Osteoblast (primary cell): ENCODE measurements around the gene GRM7. TPM values are rescaled to one million over a fixed set of nuclear protein-coding genes. Genes with fewer than 3 reads are reported as not detected.

Experiments used
- DNase-seq: peaks from one replicate; pipeline ENCODE4 v3.0.0; 2011; ENCODE audit warnings: low spot score, mixed read lengths; ENCODE audit not compliant: insufficient read length; ENCODE audit errors: missing footprints
- H2AFZ ChIP-seq: 2 replicates; pipeline ENCODE4 v1.6.0; 2011; ENCODE audit warnings: mild to moderate bottlenecking, low read length
- H3K27ac ChIP-seq: 2 replicates; pipeline ENCODE4 v1.5.1; 2011; ENCODE audit warnings: mild to moderate bottlenecking, low read depth, low read length, moderate library complexity
- H3K27me3 ChIP-seq: 2 replicates; pipeline ENCODE4 v1.6.0; 2012; ENCODE audit warnings: mild to moderate bottlenecking, control low read depth, inconsistent platforms, low read length, moderate library complexity; ENCODE audit not compliant: insufficient read depth
- H3K36me3 ChIP-seq: 2 replicates; pipeline ENCODE4 v1.5.1; 2011; ENCODE audit warnings: mild to moderate bottlenecking, low read length, control low read depth, moderate library complexity; ENCODE audit not compliant: insufficient read depth
- H3K4me1 ChIP-seq: 2 replicates; pipeline ENCODE4 v1.5.1; 2011; ENCODE audit warnings: mild to moderate bottlenecking, low read length, control low read depth, moderate library complexity; ENCODE audit not compliant: insufficient read depth
- H3K4me2 ChIP-seq: 2 replicates; pipeline ENCODE4 v1.6.0; 2011; ENCODE audit warnings: mild to moderate bottlenecking, low read length; ENCODE audit not compliant: insufficient read depth
- H3K4me3 ChIP-seq: fragments of 200-600 bp; sonication (generic); 3 replicates; pipeline ENCODE4 v1.5.1; 2012; ENCODE audit warnings: mild to moderate bottlenecking, low read length, inconsistent platforms; ENCODE audit not compliant: insufficient read depth
- H3K79me2 ChIP-seq: 2 replicates; pipeline ENCODE4 v1.6.0; 2012; ENCODE audit warnings: mild to moderate bottlenecking, low read length, control low read depth, inconsistent platforms; ENCODE audit not compliant: insufficient read depth
- H3K9me3 ChIP-seq: 2 replicates; pipeline ENCODE4 v1.5.1; 2011; ENCODE audit warnings: low read depth, low read length, control low read depth
- H4K20me1 ChIP-seq: 2 replicates; pipeline ENCODE4 v1.6.0; 2012; ENCODE audit warnings: mild to moderate bottlenecking, low read length, control low read depth; ENCODE audit not compliant: insufficient read depth
- total RNA-seq: library from RNA; depleted of rRNA; stranded (reverse); fragments of >200 nt; gene quantifications from 2 replicates; pipeline ENCODE4 v1.2.3, GENCODE V29; 2012
- TF ChIP-seq, protein P1 (sequence below): IDR thresholded peaks from 2 replicates; pipeline ENCODE4 v1.5.1; 2011; ENCODE audit warnings: mild to moderate bottlenecking, low read depth, low read length, moderate library complexity; ENCODE audit errors: extremely low read depth

Gene GRM7
- total RNA-seq, 1 donor, result not detected

DNA sequence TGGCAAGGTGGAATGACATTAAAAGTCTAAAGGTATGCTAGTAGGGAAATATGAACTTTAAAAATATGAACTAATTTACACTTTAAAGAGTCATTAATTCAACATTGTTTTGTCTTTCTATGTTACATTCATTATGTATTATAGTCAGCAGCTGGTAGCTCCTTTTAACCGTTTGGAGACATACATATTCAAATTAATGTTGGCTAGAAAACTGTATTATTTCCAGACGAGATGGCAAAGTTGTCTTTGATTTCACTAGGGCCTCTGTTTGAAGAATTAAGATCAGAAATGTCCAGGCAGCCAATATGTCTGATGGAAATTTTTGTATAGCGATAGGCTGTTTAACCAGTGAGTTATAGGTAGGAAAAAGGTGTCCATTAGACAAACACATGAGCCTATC is 817.6 kb downstream of the GRM7 start:
- DNase-seq, result no peak
- H3K27ac ChIP-seq, result no peak overlapping the region
- no peak overlapping the region for H2AFZ ChIP-seq
- peaks cover 2% of the 10 kb centered on the region for H3K9me3 ChIP-seq
- H3K27me3 ChIP-seq, result no peaks in the 10 kb centered on the region
- TF ChIP-seq, protein P1, sequence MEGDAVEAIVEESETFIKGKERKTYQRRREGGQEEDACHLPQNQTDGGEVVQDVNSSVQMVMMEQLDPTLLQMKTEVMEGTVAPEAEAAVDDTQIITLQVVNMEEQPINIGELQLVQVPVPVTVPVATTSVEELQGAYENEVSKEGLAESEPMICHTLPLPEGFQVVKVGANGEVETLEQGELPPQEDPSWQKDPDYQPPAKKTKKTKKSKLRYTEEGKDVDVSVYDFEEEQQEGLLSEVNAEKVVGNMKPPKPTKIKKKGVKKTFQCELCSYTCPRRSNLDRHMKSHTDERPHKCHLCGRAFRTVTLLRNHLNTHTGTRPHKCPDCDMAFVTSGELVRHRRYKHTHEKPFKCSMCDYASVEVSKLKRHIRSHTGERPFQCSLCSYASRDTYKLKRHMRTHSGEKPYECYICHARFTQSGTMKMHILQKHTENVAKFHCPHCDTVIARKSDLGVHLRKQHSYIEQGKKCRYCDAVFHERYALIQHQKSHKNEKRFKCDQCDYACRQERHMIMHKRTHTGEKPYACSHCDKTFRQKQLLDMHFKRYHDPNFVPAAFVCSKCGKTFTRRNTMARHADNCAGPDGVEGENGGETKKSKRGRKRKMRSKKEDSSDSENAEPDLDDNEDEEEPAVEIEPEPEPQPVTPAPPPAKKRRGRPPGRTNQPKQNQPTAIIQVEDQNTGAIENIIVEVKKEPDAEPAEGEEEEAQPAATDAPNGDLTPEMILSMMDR, result no peak
- H3K4me3 ChIP-seq, result no peak overlapping the region
- no peaks in the 10 kb centered on the region for H3K4me1 ChIP-seq
- no peaks in the 10 kb centered on the region for H4K20me1 ChIP-seq
- no peaks in the 10 kb centered on the region for H3K79me2 ChIP-seq
- no peaks in the 10 kb centered on the region for H3K36me3 ChIP-seq
- no peak overlapping the region for H3K4me2 ChIP-seq

DNA sequence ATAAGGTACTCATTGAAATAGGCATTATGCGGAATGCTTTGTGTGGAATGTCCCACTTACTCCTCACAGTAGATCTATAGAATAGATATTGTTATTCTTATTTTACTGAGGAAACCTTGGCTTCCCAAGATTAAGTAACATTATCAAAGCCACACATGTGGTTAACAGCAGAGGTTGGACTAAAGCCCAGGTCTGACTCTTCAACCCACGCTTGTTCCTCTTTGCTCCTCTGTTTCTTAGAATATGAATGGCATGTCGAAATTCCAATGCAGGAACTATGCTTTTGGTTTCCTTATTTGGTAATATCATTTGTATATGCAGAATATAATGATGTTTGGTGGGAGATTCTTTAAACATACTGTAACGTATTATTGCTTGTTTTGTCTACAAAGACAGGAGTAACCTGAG is 821.9 kb downstream of the GRM7 start:
- no peaks in the 10 kb centered on the region for H3K4me1 ChIP-seq
- H3K27ac ChIP-seq, result no peak overlapping the region
- H2AFZ ChIP-seq, result no peak overlapping the region
- H3K4me3 ChIP-seq, result no peak overlapping the region
- no peaks in the 10 kb centered on the region for H3K27me3 ChIP-seq
- no peak for DNase-seq
- no peaks in the 10 kb centered on the region for H3K36me3 ChIP-seq
- H3K4me2 ChIP-seq, result no peak overlapping the region
- H4K20me1 ChIP-seq, result no peaks in the 10 kb centered on the region
- TF ChIP-seq, protein P1, result no peak
- H3K79me2 ChIP-seq, result no peaks in the 10 kb centered on the region
- H3K9me3 ChIP-seq, result peaks cover 2% of the 10 kb centered on the region

DNA sequence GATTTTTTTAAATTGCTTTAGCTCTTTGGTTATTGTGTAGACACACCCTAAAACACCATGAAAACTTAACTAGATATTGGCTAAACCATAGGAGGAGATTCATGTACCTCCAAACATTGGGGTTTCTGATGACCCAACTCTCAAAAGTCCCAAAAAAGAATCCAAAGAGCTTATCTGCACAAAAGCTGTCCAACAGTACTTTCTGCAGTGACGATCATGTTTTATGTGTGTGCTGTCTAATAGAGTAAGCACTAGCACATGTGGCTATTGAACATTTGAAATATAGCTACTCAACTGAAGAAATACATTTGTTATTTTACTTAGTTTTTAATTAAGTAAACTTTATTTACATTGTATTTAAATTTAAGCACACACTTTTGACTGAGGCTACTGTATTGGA is 822.5 kb downstream of the GRM7 start:
- H3K27ac ChIP-seq, result no peak overlapping the region
- peaks cover 2% of the 10 kb centered on the region for H3K9me3 ChIP-seq
- H2AFZ ChIP-seq, result no peak overlapping the region
- H3K4me1 ChIP-seq, result no peaks in the 10 kb centered on the region
- H3K4me3 ChIP-seq, result no peak overlapping the region
- H4K20me1 ChIP-seq, result no peaks in the 10 kb centered on the region
- H3K27me3 ChIP-seq, result no peaks in the 10 kb centered on the region
- H3K4me2 ChIP-seq, result no peak overlapping the region
- TF ChIP-seq, protein P1, result no peak
- H3K79me2 ChIP-seq, result no peaks in the 10 kb centered on the region
- H3K36me3 ChIP-seq, result no peaks in the 10 kb centered on the region
- DNase-seq, result no peak

DNA sequence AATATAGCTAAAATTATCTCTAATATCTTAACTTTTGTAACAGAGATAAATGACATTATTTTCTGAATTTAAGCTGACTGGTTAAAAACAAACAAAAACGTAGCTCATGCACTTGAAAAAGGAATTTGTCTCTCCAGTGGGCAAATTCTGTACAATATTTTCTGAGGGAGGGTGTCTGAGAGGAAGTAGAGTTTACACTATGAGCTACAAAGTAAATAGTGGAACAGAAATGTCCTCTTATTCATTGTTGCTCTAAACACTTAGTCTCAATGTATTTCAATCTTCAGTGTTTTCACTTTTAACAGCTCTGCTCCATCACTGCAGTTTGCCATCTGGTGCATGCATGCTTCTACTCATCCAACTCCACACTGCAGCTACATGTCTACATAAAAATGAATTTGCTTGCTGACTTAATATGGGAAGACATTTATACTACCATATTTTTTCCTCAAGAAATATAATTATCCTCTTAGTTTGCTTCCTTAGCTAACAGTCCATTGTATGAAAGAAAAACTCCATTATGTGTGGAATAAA is 823.3 kb downstream of the GRM7 start:
- Histone ChIP-seq H3K4me3 (no peak overlapping the region), H3K4me2 (no peak overlapping the region), H4K20me1 (no peaks in the 10 kb centered on the region), H3K9me3 (peaks cover 2% of the 10 kb centered on the region), H3K36me3 (no peaks in the 10 kb centered on the region), H3K4me1 (no peaks in the 10 kb centered on the region), H3K27me3 (no peaks in the 10 kb centered on the region), H2AFZ (no peak overlapping the region), H3K79me2 (no peaks in the 10 kb centered on the region), H3K27ac (no peak overlapping the region)
- TF ChIP-seq, protein P1, result no peak
- DNase-seq, result no peak
